AG04449 (cell line): ENCODE data around the gene ZRANB3.
"Not testable (repeated sequence)": the region's sequence is repeated elsewhere in the genome, so short reads cannot be mapped to it uniquely, and the experiment has no call there.

ENCODE experiments used
- CTCF ChIA-PET: fragments of 350-600 bp; formaldehyde crosslinking; extraction: SDS; loops from one replicate; lab custom pipeline; 2021; ENCODE audit warnings: antibody characterized with exemption; lab: Yijun Ruan, JAX
- POLR2A ChIA-PET: fragments of 400-600, 350-600 bp; formaldehyde crosslinking; extraction: SDS; loops from one replicate; lab custom pipeline; 2020; ENCODE audit warnings: antibody characterized with exemption, inconsistent platforms; lab: Yijun Ruan, JAX
- DNase-seq: peaks from one replicate; pipeline ENCODE4 v3.0.0-alpha.2; 2010; ENCODE audit warnings: low read depth, low spot score
- H3K4me3 ChIP-seq: 2 replicates; pipeline ENCODE4 v1.5.1; 2011; ENCODE audit warnings: low read depth, mild to moderate bottlenecking, control low read depth, low read length
- CTCF ChIP-seq: IDR thresholded peaks from one replicate; pipeline ENCODE4 v1.5.1; 2011; ENCODE audit warnings: mild to moderate bottlenecking, moderate library complexity, low read length, control low read depth, inconsistent platforms; ENCODE audit not compliant: insufficient read depth; ENCODE audit errors: missing control alignments

The ZRANB3 gene

DNA sequence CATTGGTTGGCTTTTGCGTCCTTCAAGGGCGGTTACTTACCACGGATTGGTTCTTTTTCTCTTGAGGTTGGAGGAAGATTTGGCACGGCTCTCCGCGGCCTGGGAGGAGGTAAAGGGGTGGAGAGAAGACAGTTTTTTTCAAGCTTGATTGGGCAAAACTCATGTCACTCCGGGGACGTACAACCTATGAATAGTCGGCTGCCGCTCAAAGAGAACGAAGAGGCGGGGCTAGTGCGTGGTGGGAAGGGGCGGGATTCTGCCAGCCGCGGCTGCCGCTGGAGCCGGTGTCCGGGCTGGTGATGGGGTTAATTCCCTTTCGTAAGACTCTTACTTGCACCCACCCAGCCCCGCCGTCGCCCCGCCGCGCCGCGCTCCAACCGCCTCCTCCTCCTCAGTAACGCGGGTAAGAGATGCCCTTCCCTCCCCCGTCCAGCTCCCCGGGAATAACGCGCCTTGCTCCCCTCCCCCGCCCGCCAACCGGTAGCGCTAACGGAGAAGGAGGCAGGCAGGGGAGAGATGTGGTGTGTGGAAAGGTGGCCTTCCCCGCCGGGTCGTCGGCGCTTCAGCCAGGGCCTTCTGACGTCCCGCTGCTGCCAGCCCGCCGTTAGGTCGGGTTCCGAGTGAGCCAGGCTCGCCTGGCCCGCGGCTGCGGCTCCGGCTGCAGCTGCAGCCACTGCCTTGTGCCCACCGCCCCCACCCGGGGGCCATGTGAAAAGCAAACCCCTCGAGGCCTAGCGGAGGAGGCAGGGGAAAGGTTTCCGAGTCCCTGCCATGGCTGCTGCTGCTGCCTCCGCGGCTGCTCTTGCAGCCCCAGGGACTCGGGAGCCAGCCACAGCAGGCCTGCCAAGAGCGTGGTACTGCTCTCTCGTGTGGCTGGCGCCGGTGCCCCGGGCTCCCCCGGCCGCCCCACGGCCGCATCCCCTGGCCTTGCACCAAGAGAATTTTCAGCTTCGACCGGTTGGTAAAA lies 496 bp upstream of the ZRANB3 start, which contains the start of gene R3HDM1:
TSS of gene R3HDM1 (plus strand) at position 254 of the 967 bp plus-strand sequence. CDS start 73,362 bp downstream, outside the sequence.
- DNase-seq: peak; percentile 100
- POLR2A ChIA-PET: no interaction called here
- peak; percentile 14 for TF ChIP-seq CTCF
- CTCF ChIA-PET: interaction anchor here (1.1 to 1.2 kb wide), 2 partner anchors 178 to 527 kb away, joined by 3 read pairs; no protein-coding TSS in a partner anchor
- peak within 1 kb of the TSS; percentile 78 for H3K4me3 ChIP-seq

GRCh38 chr2:135528006-135528405 lies 3.0 kb downstream of the ZRANB3 start:
- no peak for TF ChIP-seq CTCF
- ChIA-PET POLR2A (no interaction called here), CTCF (no interaction called here)
- no peak overlapping the region for H3K4me3 ChIP-seq
- no peak for DNase-seq

- no peak overlapping the region for H3K4me3 ChIP-seq
- DNase-seq: no peak
- TF ChIP-seq CTCF: no peak
- ChIA-PET POLR2A (no interaction called here), CTCF (interaction anchor here (0.7 kb wide), 1 partner anchor 52 kb away, joined by 3 read pairs; no protein-coding TSS in a partner anchor)
Measured at GRCh38 chr2:135525786-135526185, 5.2 kb downstream of the ZRANB3 start.

DNA sequence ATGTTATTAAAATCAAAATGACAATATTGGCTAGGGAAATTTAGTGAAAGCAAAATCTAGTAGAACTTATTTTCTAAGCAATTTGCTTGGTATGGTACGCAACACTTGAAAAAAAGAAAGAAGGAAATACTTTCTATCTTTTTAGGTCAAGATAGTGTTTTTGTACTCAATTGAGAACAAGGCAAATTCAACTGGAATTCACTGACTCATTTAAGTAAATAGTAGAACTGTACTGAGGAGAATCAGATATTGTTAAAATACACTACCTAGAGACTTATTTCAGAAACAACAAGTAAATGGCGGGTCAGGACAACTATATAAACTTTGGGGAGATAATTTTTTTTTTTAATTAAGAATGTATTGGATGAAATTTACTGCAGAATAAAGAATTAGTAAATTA lies 18.9 kb downstream of the ZRANB3 start:
- CTCF ChIA-PET: no interaction called here
- POLR2A ChIA-PET: no interaction called here
- H3K4me3 ChIP-seq: no peak overlapping the region
- no peak for DNase-seq
- TF ChIP-seq CTCF: no peak

GRCh38 chr2:135510577-135510976 lies 20.4 kb downstream of the ZRANB3 start:
- ChIA-PET POLR2A (no interaction called here), CTCF (no interaction called here)
- no peak overlapping the region for H3K4me3 ChIP-seq
- DNase-seq: no peak
- no peak for TF ChIP-seq CTCF

DNA sequence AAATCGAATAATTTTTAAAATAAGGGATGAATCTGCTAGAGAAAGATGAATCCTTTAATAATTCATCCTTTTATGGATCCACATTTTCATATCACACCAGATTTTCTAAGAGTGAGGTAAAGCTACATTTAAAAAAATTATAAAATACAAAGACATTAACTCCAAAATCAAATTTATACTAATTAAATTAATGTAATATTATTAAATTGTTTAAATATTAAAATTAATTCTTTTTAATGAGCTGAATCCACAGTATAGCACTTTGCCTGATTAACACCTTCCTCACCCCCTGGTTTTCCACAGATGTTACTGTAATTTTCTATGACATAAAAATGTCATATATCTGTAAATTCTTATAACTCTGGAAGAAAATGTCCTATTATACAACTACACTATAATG lies 26.2 kb downstream of the ZRANB3 start:
- no peak overlapping the region for H3K4me3 ChIP-seq
- CTCF ChIA-PET: interaction anchor here (2.3 kb wide), 1 partner anchor 205 kb away, joined by 6 read pairs; no protein-coding TSS in a partner anchor
- no peak for DNase-seq
- TF ChIP-seq CTCF: no peak
- POLR2A ChIA-PET: no interaction called here

DNA sequence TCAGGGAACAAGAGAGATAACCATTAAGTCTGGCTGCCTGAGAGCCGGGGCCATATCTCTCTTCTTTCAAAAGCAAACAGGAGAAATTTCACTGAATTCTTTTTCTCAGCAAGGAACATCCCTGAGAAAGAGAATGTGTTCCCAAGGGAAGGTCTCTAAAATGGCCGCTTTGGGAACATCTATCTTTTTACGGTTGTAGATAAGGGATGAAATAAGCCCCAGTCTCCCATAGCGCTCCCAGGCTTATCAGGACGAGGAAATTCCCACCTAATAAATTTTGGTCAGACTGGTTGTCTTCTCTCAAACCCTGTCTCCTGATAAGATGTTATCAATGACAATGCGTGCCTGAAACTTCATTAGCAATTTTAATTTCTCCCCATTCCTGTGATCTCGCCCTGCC lies 32.4 kb downstream of the ZRANB3 start:
- DNase-seq, H3K4me3 ChIP-seq, CTCF ChIA-PET, POLR2A ChIA-PET: not testable (repeated sequence)
